ENCODE data around the gene APOH.

DNA sequence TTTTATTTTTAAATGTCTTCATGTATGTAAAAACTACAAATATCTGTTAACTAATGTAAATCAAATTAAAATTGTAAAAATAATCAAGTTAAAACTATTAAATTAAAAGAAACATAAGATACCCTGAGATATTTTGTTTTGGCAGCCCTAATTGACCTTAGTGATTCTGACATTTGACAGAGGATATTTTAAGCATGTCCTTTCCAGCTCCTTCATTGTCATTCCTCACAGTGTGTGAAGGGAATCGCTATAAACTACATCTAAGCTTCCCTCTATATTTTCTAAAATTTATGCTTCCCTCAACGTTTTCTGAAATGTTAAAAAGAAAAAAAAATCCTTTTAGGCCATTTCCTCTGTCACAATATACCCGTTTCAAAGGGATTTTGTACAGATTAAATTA lies 57.5 kb downstream of the APOH start:
- TF ChIP-seq POLR2A (IDR thresholded peaks at IDR 0.05) = no peak
- TF ChIP-seq, protein P1, sequence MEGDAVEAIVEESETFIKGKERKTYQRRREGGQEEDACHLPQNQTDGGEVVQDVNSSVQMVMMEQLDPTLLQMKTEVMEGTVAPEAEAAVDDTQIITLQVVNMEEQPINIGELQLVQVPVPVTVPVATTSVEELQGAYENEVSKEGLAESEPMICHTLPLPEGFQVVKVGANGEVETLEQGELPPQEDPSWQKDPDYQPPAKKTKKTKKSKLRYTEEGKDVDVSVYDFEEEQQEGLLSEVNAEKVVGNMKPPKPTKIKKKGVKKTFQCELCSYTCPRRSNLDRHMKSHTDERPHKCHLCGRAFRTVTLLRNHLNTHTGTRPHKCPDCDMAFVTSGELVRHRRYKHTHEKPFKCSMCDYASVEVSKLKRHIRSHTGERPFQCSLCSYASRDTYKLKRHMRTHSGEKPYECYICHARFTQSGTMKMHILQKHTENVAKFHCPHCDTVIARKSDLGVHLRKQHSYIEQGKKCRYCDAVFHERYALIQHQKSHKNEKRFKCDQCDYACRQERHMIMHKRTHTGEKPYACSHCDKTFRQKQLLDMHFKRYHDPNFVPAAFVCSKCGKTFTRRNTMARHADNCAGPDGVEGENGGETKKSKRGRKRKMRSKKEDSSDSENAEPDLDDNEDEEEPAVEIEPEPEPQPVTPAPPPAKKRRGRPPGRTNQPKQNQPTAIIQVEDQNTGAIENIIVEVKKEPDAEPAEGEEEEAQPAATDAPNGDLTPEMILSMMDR (IDR thresholded peaks at IDR 0.05) = no peak

Data from adrenal gland (tissue), 5 donors.